ENCODE data around the gene PPP1R3A. TPM values are rescaled to one million over a fixed set of nuclear protein-coding genes. Genes with fewer than 3 reads are reported as not detected.

PPP1R3A gene
- total RNA-seq, 1 experiment from 2014 or later: not detected

GRCh38 chr7:113955157-113955556 lies 36.3 kb upstream of the PPP1R3A start:
- Histone ChIP-seq H3K9me2 (ENCODE audit: insufficient read depth) (no peaks in the 10 kb centered on the region), H3F3A (ENCODE audit: insufficient read depth, low read depth) (no peaks in the 10 kb centered on the region), H3K4me3 (no peak overlapping the region), H3K79me2 (ENCODE audit: low read depth) (no peaks in the 10 kb centered on the region), H3K36me3 (ENCODE audit: low read depth) (no peaks in the 10 kb centered on the region), H4K20me1 (ENCODE audit: insufficient read depth) (no peaks in the 10 kb centered on the region), H2AFZ (no peak overlapping the region), H3K9me3 (ENCODE audit: insufficient read depth, low read depth) (no peaks in the 10 kb centered on the region), H3K4me1 (replicated peaks; ENCODE audit: insufficient read depth) (no peaks in the 10 kb centered on the region), H3K4me2 (no peak overlapping the region), H3K27me3 (ENCODE audit: insufficient read depth, low read depth) (no peaks in the 10 kb centered on the region), H3K27ac (no peak overlapping the region)
- TF ChIP-seq EZH2 (IDR thresholded peaks at IDR 0.05; ENCODE audit: low read depth) (no peak), CTCF (conservative IDR thresholded peaks at IDR 0.05) (no peak)
- ChIA-PET POLR2A (ENCODE audit: unreplicated experiment) (no interaction called here), CTCF (no interaction called here)
- intact Hi-C loops (cut with micrococcal nuclease; ENCODE audit: unreplicated experiment): no loop called here
- no TSS peak for BruUV-seq (replicated peaks)
- no peak for DNase-seq

GRCh38 chr7:113953553-113953952 lies 34.7 kb upstream of the PPP1R3A start:
- Histone ChIP-seq H3K79me2 (ENCODE audit: low read depth) (no peaks in the 10 kb centered on the region), H2AFZ (no peak overlapping the region), H4K20me1 (ENCODE audit: insufficient read depth) (no peaks in the 10 kb centered on the region), H3K4me2 (no peak overlapping the region), H3K27ac (no peak overlapping the region), H3K9me3 (ENCODE audit: insufficient read depth, low read depth) (no peaks in the 10 kb centered on the region), H3K4me1 (replicated peaks; ENCODE audit: insufficient read depth) (no peaks in the 10 kb centered on the region), H3K4me3 (no peak overlapping the region), H3K36me3 (ENCODE audit: low read depth) (no peaks in the 10 kb centered on the region), H3K27me3 (ENCODE audit: insufficient read depth, low read depth) (no peaks in the 10 kb centered on the region), H3K9me2 (ENCODE audit: insufficient read depth) (no peaks in the 10 kb centered on the region), H3F3A (ENCODE audit: insufficient read depth, low read depth) (no peaks in the 10 kb centered on the region)
- ChIA-PET CTCF (no interaction called here), POLR2A (ENCODE audit: unreplicated experiment) (no interaction called here)
- no peak for DNase-seq
- TF ChIP-seq CTCF (conservative IDR thresholded peaks at IDR 0.05) (no peak), EZH2 (IDR thresholded peaks at IDR 0.05; ENCODE audit: low read depth) (no peak)
- intact Hi-C loops (cut with micrococcal nuclease; ENCODE audit: unreplicated experiment): no loop called here
- BruUV-seq (replicated peaks): no TSS peak

GRCh38 chr7:113945018-113945938 lies 26.5 kb upstream of the PPP1R3A start:
- Histone ChIP-seq H3K27ac (no peak overlapping the region), H2AFZ (no peak overlapping the region), H3K79me2 (ENCODE audit: low read depth) (no peaks in the 10 kb centered on the region), H3K4me2 (no peak overlapping the region), H3K36me3 (ENCODE audit: low read depth) (no peaks in the 10 kb centered on the region), H3F3A (ENCODE audit: insufficient read depth, low read depth) (no peaks in the 10 kb centered on the region), H3K9me3 (ENCODE audit: insufficient read depth, low read depth) (no peaks in the 10 kb centered on the region), H3K9me2 (ENCODE audit: insufficient read depth) (no peaks in the 10 kb centered on the region; the same call in 1 of the 2 replicates), H3K27me3 (ENCODE audit: insufficient read depth, low read depth) (no peaks in the 10 kb centered on the region), H3K4me1 (replicated peaks; ENCODE audit: insufficient read depth) (no peaks in the 10 kb centered on the region), H4K20me1 (ENCODE audit: insufficient read depth) (no peaks in the 10 kb centered on the region), H3K4me3 (no peak overlapping the region)
- ChIA-PET CTCF (no interaction called here), POLR2A (ENCODE audit: unreplicated experiment) (no interaction called here)
- intact Hi-C loops (cut with micrococcal nuclease; ENCODE audit: unreplicated experiment): no loop called here
- peak in 1 of 2 experiments; percentile 40 for DNase-seq
- TF ChIP-seq CTCF (conservative IDR thresholded peaks at IDR 0.05) (no peak), EZH2 (IDR thresholded peaks at IDR 0.05; ENCODE audit: low read depth) (no peak)
- no TSS peak for BruUV-seq (replicated peaks)

Measured in PC-9 (cell line).